Effector CD4-positive, alpha-beta T cell (primary cell): ENCODE data around the gene BEND6.
A peak's percentile ranks its signal among the peaks of the same experiment; 100 is the strongest.
"Not testable (repeated sequence)": the region's sequence is repeated elsewhere in the genome, so short reads cannot be mapped to it uniquely, and the experiment has no call there.

Source experiments
- DNase-seq: peaks from one replicate; pipeline ENCODE4 v3.0.0-alpha.2; 2020

Gene BEND6

GRCh38 chr6:57038906-57039305 lies 84.0 kb downstream of the BEND6 start:
- no peak for DNase-seq

DNA sequence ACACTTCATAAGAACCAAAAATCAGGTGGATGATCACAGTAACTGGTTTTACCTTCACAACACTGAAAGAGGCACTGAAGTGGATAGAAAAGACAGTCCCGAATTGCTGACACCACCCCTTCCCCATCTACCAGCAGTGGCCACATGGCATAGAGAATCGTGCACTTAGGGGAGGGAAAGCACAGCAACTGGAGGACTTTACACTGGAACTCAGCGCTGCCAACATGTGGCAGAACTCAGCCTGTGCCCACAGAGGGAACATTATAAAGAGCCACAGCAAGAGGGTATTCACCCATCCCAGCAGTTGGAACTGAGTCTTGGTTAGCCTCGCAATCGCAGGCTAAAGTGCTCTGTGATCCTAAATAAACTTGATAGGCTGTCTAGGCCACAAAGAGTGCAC lies 85.1 kb downstream of the BEND6 start:
- DNase-seq: no peak

GRCh38 chr6:57044061-57044460 lies 89.2 kb downstream of the BEND6 start:
- not testable (repeated sequence) for DNase-seq

DNA sequence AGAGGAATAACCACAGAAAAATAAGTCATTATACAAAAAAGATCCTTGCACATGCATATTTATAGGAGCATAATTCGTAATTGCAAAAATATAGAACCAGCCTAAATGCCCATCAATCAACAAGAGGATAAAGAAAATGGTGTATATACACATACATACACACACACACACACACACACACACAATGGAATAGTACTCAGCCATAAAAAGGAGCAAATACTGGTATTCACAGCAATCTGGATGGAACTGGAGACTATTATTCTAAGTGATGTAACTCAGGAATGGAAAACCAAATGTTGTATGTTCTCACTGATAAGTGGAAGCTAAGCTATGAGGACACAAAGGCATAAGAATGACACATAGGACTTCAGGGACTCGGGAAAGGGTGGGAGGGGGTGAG lies 89.7 kb downstream of the BEND6 start:
- no peak for DNase-seq

DNA sequence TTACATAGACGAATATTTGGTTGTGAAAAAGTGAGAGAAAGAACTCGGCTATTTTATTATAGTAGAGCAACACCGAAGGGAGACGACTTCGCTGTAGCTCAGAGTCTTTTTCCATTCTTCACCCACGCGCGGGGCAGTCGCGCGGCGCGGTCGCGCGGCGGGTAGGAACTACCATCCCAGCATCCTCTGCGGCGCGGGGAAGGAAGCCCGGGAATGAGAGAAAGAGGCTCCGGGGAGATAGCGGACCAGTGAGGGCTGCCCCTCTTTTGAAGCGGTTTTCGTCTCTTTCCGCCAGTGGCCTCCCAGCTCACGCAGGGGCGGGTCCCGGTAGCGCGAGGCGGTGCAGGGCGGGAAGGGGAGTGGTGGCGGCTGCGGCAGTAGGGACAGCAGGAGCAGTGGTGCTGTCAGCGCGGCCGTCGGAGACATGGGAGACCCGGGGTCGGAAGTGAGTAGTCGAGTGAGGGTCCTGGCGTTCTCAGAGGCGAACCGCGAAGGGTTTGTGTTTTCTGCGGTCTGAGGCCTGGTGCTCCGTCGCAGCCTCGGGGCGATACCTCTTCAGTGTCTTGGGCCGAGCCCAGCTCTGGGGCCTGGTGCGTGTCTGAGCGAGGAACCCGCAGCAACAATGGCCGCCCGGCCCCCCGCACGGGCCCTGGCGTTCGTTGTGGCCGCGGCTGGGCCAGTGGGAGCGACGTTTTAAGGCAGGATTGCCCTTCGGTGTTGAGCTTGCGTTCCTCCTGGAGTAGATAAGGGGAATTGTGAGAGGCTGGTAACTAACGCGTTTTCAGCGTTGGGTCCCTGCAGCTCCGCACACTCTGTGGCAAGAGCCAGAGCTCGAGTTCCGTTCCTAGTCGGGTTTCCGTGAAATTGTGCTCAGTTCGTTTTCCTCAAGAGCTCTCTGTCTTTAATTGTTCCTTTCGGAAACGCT lies 91.7 kb downstream of the BEND6 start, which contains the start of gene KIAA1586:
Gene KIAA1586 (plus strand): TSS at position 362 of the 925 bp plus-strand sequence. CDS start 63 bp downstream, at position 425.
- DNase-seq: peak; percentile 68

GRCh38 chr6:57047257-57047585 lies 92.3 kb downstream of the BEND6 start:
- not testable (repeated sequence) for DNase-seq

DNA sequence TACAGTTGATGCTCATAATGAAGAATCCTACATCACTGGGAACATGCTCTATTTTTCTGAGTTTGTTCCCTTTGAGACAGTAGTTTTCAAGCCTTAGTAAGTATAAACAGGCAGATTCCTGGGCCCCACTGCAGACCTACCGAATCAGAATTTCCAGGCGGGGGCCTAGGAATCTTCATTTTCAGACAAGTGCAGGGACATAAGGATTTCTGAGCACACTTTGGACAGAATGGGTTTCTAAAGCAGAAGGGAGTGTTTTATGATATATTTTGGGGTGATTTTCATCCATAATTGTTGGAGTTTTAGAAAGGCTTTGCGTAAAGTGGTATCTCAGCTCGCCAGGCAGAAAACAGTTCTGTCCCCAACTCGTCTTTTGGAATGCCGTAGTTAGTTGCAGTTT lies 93.0 kb downstream of the BEND6 start:
- not testable (repeated sequence) for DNase-seq

DNA sequence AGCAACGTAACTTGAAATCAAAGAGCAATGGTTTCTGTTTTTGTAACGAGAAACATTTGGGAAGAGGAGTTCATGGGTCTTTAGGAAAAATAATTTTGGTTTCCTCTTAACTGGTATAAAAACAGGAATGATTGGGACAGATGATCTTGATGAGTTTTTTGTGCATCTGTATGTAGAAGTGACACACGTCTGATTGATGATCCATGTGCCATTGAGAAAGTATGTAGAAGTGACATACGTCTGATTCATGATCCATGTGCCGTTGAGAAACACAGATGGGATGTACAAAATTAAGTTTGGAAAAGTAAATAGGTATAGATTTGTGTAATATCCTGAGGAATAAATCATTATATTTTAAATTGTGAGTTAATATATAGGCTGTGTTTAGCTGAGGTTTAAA lies 93.7 kb downstream of the BEND6 start:
- DNase-seq: no peak

DNA sequence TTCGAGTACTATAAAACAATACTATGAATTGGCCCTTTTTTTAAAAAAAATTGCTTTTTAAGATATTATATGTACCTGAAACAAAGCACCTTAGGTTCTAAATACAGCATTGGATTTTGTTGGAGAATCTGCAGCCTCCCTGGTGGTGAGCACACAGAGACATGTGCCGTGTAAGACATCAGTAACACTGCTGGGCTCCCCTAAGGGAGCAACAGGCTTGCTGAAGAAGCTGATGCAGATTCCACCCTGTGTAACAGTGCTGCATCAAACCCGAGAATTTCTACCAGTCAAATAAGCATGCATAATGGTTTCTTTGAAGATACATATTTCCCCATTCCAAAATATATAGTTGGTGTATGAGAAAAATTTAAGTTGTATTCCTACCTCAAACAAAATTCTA lies 108.9 kb downstream of the BEND6 start:
- no peak for DNase-seq

DNA sequence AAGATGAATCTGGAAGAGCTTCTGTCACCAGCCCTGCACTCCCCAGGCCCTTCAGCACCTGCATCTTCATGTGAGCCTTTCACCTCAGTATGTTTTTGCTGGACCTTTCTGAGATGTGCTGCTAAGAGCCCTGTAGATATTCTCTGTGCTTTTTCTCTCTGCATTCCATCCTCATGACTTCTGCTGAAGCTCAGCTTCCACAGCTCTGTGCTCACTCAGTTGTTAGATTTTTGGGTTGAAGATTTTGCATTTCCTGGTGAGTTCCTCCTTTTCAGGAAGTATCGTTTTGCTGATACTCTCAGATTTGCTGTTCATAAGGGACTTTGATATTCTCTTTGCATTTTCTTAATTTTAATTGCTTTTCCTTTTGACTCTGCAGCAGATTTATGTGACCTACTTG lies 109.9 kb downstream of the BEND6 start:
- DNase-seq: no peak

- no peak for DNase-seq
These were observed 113.2 kb downstream of the BEND6 start for GRCh38 chr6:57068061-57068460.

- no peak for DNase-seq
These were observed 114.3 kb downstream of the BEND6 start for GRCh38 chr6:57069228-57069627.

- DNase-seq: no peak
These were observed 115.0 kb downstream of the BEND6 start for GRCh38 chr6:57069920-57070331.

- DNase-seq: no peak
These were observed 117.2 kb downstream of the BEND6 start for GRCh38 chr6:57072108-57072507.

DNA sequence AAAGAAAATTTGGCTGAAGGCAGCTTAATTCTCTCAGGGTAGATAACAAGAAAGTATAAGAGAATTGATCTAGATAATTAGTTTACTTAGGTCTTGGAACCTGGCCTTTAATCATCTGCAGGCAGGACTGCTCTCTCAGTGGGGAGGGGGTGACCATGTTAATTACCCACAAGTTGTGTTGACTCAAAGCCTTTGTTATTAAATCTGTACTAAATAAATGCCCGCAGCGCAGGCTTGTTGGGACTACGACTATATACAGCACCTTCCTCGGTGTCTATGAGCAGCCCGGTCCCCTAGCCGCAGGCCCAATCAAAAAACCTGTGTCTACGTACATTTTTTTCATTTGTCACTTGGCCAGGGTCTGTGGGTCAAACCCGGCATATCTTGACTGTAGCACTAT lies 119.5 kb downstream of the BEND6 start:
- DNase-seq: no peak

GRCh38 chr6:57075092-57075491 lies 120.2 kb downstream of the BEND6 start:
- DNase-seq: no peak
